K562 (cell line): Measurements from ENCODE around the gene CCR8. TPM values are rescaled to one million over a fixed set of nuclear protein-coding genes. Genes with fewer than 3 reads are reported as not detected.

Source experiments
- ATAC-seq: fragments of 200-7000 bp; cut with Tn5 transposase; 3 replicates; pipeline ENCODE4 v1.9.1; 2020; ENCODE audit warnings: moderate library complexity
- BruUV-seq: library from RNA; stranded (reverse); fragments of 400-500 nt; replicated peaks from 2 replicates; lab custom pipeline; 2021; lab: Mats Ljungman, UMichigan
- CTCF ChIA-PET: fragments of 300-600 bp; formaldehyde crosslinking; extraction: SDS; loops from one replicate; lab custom pipeline; 2021; ENCODE audit warnings: low intra/inter-chr PET ratio; lab: Yijun Ruan, JAX
- POLR2A ChIA-PET: fragments of 300-600, 350-650 bp; sonication (Branson Sonifier 250); formaldehyde crosslinking; extraction: SDS; loops from one replicate; lab custom pipeline; 2021; ENCODE audit warnings: antibody characterized with exemption, inconsistent platforms; lab: Yijun Ruan, JAX
- DNase-seq, 4 experiments: peaks; one replicate each; pipeline versions ENCODE4 v3.0.0 to v3.0.0-alpha.2; 2011 to 2018; ENCODE audit warnings: low spot score in 3 of 4, mixed read lengths in 3 of 4; ENCODE audit errors: extremely low read depth in 1 of 4
- FAIRE-seq: peaks from 2 replicates; lab custom pipeline; 2011; peaks lifted over from hg19 to GRCh38; lab: Jason Lieb, UNC
- H2AFZ ChIP-seq: 2 replicates; pipeline ENCODE4 v1.6.0; 2011; ENCODE audit warnings: low read depth, low read length, control low read depth, inconsistent platforms
- H3K27ac ChIP-seq: fragments of 200-600 bp; 3 replicates; pipeline ENCODE4 v1.8.0; 2011; ENCODE audit warnings: low read depth, mild to moderate bottlenecking, control low read depth, inconsistent platforms, low read length, moderate library complexity, mixed read lengths; ENCODE audit errors: extremely low read depth
- H3K27me3 ChIP-seq, 2 experiments: fragments of 300-600 bp in 1 of 2; 2 replicates in 1 of 2; 3 replicates in 1 of 2; pipeline versions ENCODE4 v1.6.0 to v1.8.0; 2011; ENCODE audit warnings: inconsistent platforms in 2 of 2, low read length in 2 of 2, mild to moderate bottlenecking in 1 of 2, mixed read lengths in 1 of 2, moderate library complexity in 1 of 2; ENCODE audit not compliant: control insufficient read depth in 2 of 2, insufficient read depth in 2 of 2
- H3K36me3 ChIP-seq: fragments of 300-600 bp; 3 replicates; pipeline ENCODE4 v1.8.0; 2011; ENCODE audit warnings: mild to moderate bottlenecking, low read length, inconsistent platforms; ENCODE audit not compliant: control insufficient read depth, insufficient read depth
- H3K4me1 ChIP-seq, 2 experiments: fragments of 200-600 bp in 1 of 2; replicated peaks in 1 of 2; 2 replicates in 1 of 2; 3 replicates in 1 of 2; pipeline versions ENCODE4 v1.5.1 to v1.8.0; 2011; ENCODE audit warnings: inconsistent platforms in 2 of 2, low read length in 2 of 2, mild to moderate bottlenecking in 1 of 2, mixed read lengths in 1 of 2, moderate library complexity in 1 of 2; ENCODE audit not compliant: control insufficient read depth in 2 of 2, insufficient read depth in 2 of 2
- H3K4me2 ChIP-seq: 2 replicates; pipeline ENCODE4 v1.6.1; 2011; ENCODE audit warnings: low read length, control low read depth, inconsistent platforms, mixed read lengths; ENCODE audit not compliant: insufficient read depth
- H3K4me3 ChIP-seq: fragments of 200-600 bp; sonication (generic), shearing (Covaris generic); 2 replicates; pipeline ENCODE4 v1.5.1; 2016; ENCODE audit warnings: control low read depth, inconsistent platforms
- H3K79me2 ChIP-seq: fragments of 200-600 bp; 3 replicates; pipeline ENCODE4 v1.8.0; 2011; ENCODE audit warnings: low read length, inconsistent platforms; ENCODE audit not compliant: control insufficient read depth, insufficient read depth
- H3K9ac ChIP-seq, 2 experiments: 2 replicates each; pipeline versions ENCODE4 v1.6.0 to v1.6.1; 2011; ENCODE audit warnings: low read depth in 2 of 2, low read length in 2 of 2, control low read depth in 1 of 2, inconsistent platforms in 1 of 2, mild to moderate bottlenecking in 1 of 2, mixed read lengths in 1 of 2; ENCODE audit not compliant: insufficient read depth in 1 of 2
- H3K9me1 ChIP-seq: one replicate; pipeline ENCODE4 v1.6.0; 2011; ENCODE audit warnings: inconsistent platforms, mild to moderate bottlenecking, low read length, moderate library complexity; ENCODE audit not compliant: control insufficient read depth, insufficient read depth
- H3K9me3 ChIP-seq: replicated peaks from 2 replicates; pipeline ENCODE4 v1.5.1; 2011; ENCODE audit warnings: low read depth, low read length, inconsistent platforms; ENCODE audit not compliant: control insufficient read depth, insufficient read depth
- H4K20me1 ChIP-seq: replicated peaks from 2 replicates; pipeline ENCODE4 v1.6.1; 2011; ENCODE audit warnings: low read length, inconsistent platforms, mixed read lengths; ENCODE audit not compliant: control insufficient read depth, insufficient read depth
- ARHGAP35 ChIP-seq: fragments of 450-650 bp; IDR thresholded peaks from 2 replicates; pipeline ENCODE4 v1.6.1; 2018; ENCODE audit not compliant: partially characterized antibody
- C11orf30 ChIP-seq: fragments of 450-650 bp; IDR thresholded peaks from 2 replicates; pipeline ENCODE4 v1.6.1; 2016; ENCODE audit warnings: low read depth, mild to moderate bottlenecking
- DMBX1 ChIP-seq: fragments of 250-450 bp; sonication (Bioruptor Pico); IDR thresholded peaks from 2 replicates; pipeline ENCODE4 v1.8.0; 2022; ENCODE audit warnings: inconsistent platforms, mild to moderate bottlenecking, moderate library complexity, borderline replicate concordance
- HDAC6 ChIP-seq: IDR thresholded peaks from 2 replicates; pipeline ENCODE4 v1.6.1; 2012; ENCODE audit warnings: low read depth, mild to moderate bottlenecking, control low read depth, inconsistent platforms, low read length, moderate library complexity
- MIER1 ChIP-seq: fragments of 450-650 bp; IDR thresholded peaks from 2 replicates; pipeline ENCODE4 v1.6.1; 2016; ENCODE audit warnings: antibody characterized with exemption, mild to moderate bottlenecking, low read depth
- PHB2 ChIP-seq: fragments of 450-650 bp; IDR thresholded peaks from 2 replicates; pipeline ENCODE4 v1.6.1; 2017; ENCODE audit warnings: low read depth
- RAD51 ChIP-seq: fragments of 450-650 bp; IDR thresholded peaks from 2 replicates; pipeline ENCODE4 v1.7.1; 2016; ENCODE audit warnings: low read depth, mild to moderate bottlenecking, borderline replicate concordance
- SAFB ChIP-seq: fragments of 200-400 bp; formaldehyde crosslinking; IDR thresholded peaks from 2 replicates; pipeline ENCODE4 v1.6.1; 2017; ENCODE audit warnings: low read depth, low read length, borderline replicate concordance
- SIN3A ChIP-seq, 2 experiments: fragments of 150-350 bp in 1 of 2; IDR thresholded peaks; 2 replicates each; pipeline ENCODE4 v1.6.1; 2011 to 2016; ENCODE audit warnings: borderline replicate concordance in 2 of 2, low read depth in 2 of 2, low read length in 2 of 2, mild to moderate bottlenecking in 2 of 2, moderate library complexity in 2 of 2; ENCODE audit not compliant: control insufficient read depth in 1 of 2
- ZNF253 ChIP-seq: fragments of 250-450 bp; sonication (Bioruptor Pico); conservative IDR thresholded peaks from 2 replicates; pipeline ENCODE4 v1.6.1; 2021; ENCODE audit warnings: mild to moderate bottlenecking
- ZNF707 ChIP-seq: fragments of 250-450 bp; sonication (Bioruptor Pico); conservative IDR thresholded peaks from 2 replicates; pipeline ENCODE4 v1.8.0; 2022; ENCODE audit warnings: inconsistent platforms, mild to moderate bottlenecking, moderate library complexity
- WGBS: fragments of 100-300 bp; shearing (Covaris generic); methylation state at CpG from one replicate; pipeline ENCODE4 v1.1.6; 2016; ENCODE audit warnings: low coverage, mixed read lengths; ENCODE audit not compliant: insufficient coverage; ENCODE audit errors: missing lambda C conversion rate; 5-methylcytosine and 5-hydroxymethylcytosine counted together
- in situ Hi-C: fragments of 300-500 bp; cut with MboI; formaldehyde crosslinking; loops from 4 replicates; pipeline ENCODE4 v1.15.0; 2018; ENCODE audit warnings: inconsistent platforms, mixed read lengths
- intact Hi-C: fragments of 100-400 bp; cut with micrococcal nuclease; formaldehyde crosslinking; loops from 2 replicates; pipeline ENCODE4 v1.14.2; 2022
- polyA plus RNA-seq, 8 experiments: library from polyadenylated mRNA; depleted of rRNA in 4 of 8; stranded (reverse) in 5 of 8; unstranded in 3 of 8; fragments of >200 nt; fragmentation: Nextera tagmentation in 2 of 8; fragmentation: Illumina TruSeq in 1 of 8; extraction: Ambion mirVana in 2 of 8; extraction: Trizol in 1 of 8; gene quantifications; 2 replicates each; pipeline versions ENCODE4 v1.2.1 to v1.2.3, GENCODE V29; 2011 to 2014; ENCODE audit warnings: inconsistent platforms in 1 of 8, missing spikeins in 1 of 8
- total RNA-seq, 7 experiments: library from RNA; depleted of rRNA in 6 of 7; stranded (reverse); fragments of >200 nt in 6 of 7; fragmentation: Illumina TruSeq in 2 of 7; extraction: Trizol in 2 of 7; gene quantifications; 2 replicates each; pipeline versions ENCODE4 v1.2.1 to v1.2.3, GENCODE V29; 2011 to 2021; ENCODE audit warnings: low replicate concordance in 1 of 7
- TF ChIP-seq, protein P1 (sequence below): fragments of 200-600 bp; sonication (generic); IDR thresholded peaks from one replicate; pipeline ENCODE4 v1.6.1; 2012; ENCODE audit warnings: mild to moderate bottlenecking, low read depth, low read length, inconsistent platforms

CCR8 gene
- total and polyA plus RNA-seq, 9 of the 15 experiments (the other 6 are each of a cell fraction or from before 2014, with no cell fraction given): not detected

DNA sequence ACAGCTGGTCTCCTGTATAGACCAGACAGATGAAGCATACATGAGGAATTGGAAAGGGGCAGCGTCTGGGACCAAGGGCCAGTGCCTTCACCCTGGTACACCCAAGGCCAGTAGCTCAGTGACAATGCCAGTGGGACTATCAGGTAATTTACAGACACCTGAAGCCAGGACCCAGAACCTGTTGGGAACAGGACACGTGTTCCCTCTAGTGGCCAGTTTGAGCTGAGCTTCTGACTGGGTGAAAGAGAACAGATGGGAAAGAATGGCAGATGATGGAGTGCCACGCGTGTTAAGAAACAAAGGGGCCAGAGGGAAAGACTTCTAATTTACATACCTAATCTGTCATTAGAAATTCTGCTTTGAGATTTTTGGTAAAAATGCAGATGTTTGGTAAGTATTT is 48.6 kb downstream of the CCR8 start:
- 2% methylated on average over 4 of the region's 4 CpGs for whole genome bisulfite sequencing
- DNase-seq (peak; percentile 59 to 80 (median 66)), FAIRE-seq (peak; percentile 84), ATAC-seq (peak; percentile 88)
- ChIA-PET CTCF (interaction anchor here (0.6 to 2.0 kb wide), 2 partner anchors 188 to 252 kb away, joined by 3 to 10 read pairs; no protein-coding TSS in a partner anchor), POLR2A (interaction anchor here (0.5 to 1.6 kb wide), 7 partner anchors 9 to 870 kb away, joined by 3 to 6 read pairs (median 3); partner anchors contain the start of gene RPSA)
- in situ Hi-C loops (no loop called here), intact Hi-C loops (loop anchor here (1.0 to 5.0 kb wide), 3 partner anchors 86 to 251 kb away; no protein-coding TSS in a partner anchor)
- H3K4me3 ChIP-seq: no peak overlapping the region
- H2AFZ ChIP-seq: no peak overlapping the region
- peaks cover 33 to 38% of the 10 kb centered on the region in 2 experiments for H3K27me3 ChIP-seq
- no peaks in the 10 kb centered on the region for H3K9me1 ChIP-seq
- H3K36me3 ChIP-seq: no peaks in the 10 kb centered on the region
- H3K4me2 ChIP-seq: no peak overlapping the region
- no peaks in the 10 kb centered on the region for H4K20me1 ChIP-seq
- peaks cover 0 to 4% of the 10 kb centered on the region in 2 experiments; a peak in 3 of 5 replicates for H3K4me1 ChIP-seq
- no peak overlapping the region for H3K27ac ChIP-seq
- no peaks in the 10 kb centered on the region for H3K79me2 ChIP-seq
- BruUV-seq: no TSS peak
- H3K9ac ChIP-seq: no peak overlapping the region
- no peaks in the 10 kb centered on the region for H3K9me3 ChIP-seq
- TF ChIP-seq, protein P1, sequence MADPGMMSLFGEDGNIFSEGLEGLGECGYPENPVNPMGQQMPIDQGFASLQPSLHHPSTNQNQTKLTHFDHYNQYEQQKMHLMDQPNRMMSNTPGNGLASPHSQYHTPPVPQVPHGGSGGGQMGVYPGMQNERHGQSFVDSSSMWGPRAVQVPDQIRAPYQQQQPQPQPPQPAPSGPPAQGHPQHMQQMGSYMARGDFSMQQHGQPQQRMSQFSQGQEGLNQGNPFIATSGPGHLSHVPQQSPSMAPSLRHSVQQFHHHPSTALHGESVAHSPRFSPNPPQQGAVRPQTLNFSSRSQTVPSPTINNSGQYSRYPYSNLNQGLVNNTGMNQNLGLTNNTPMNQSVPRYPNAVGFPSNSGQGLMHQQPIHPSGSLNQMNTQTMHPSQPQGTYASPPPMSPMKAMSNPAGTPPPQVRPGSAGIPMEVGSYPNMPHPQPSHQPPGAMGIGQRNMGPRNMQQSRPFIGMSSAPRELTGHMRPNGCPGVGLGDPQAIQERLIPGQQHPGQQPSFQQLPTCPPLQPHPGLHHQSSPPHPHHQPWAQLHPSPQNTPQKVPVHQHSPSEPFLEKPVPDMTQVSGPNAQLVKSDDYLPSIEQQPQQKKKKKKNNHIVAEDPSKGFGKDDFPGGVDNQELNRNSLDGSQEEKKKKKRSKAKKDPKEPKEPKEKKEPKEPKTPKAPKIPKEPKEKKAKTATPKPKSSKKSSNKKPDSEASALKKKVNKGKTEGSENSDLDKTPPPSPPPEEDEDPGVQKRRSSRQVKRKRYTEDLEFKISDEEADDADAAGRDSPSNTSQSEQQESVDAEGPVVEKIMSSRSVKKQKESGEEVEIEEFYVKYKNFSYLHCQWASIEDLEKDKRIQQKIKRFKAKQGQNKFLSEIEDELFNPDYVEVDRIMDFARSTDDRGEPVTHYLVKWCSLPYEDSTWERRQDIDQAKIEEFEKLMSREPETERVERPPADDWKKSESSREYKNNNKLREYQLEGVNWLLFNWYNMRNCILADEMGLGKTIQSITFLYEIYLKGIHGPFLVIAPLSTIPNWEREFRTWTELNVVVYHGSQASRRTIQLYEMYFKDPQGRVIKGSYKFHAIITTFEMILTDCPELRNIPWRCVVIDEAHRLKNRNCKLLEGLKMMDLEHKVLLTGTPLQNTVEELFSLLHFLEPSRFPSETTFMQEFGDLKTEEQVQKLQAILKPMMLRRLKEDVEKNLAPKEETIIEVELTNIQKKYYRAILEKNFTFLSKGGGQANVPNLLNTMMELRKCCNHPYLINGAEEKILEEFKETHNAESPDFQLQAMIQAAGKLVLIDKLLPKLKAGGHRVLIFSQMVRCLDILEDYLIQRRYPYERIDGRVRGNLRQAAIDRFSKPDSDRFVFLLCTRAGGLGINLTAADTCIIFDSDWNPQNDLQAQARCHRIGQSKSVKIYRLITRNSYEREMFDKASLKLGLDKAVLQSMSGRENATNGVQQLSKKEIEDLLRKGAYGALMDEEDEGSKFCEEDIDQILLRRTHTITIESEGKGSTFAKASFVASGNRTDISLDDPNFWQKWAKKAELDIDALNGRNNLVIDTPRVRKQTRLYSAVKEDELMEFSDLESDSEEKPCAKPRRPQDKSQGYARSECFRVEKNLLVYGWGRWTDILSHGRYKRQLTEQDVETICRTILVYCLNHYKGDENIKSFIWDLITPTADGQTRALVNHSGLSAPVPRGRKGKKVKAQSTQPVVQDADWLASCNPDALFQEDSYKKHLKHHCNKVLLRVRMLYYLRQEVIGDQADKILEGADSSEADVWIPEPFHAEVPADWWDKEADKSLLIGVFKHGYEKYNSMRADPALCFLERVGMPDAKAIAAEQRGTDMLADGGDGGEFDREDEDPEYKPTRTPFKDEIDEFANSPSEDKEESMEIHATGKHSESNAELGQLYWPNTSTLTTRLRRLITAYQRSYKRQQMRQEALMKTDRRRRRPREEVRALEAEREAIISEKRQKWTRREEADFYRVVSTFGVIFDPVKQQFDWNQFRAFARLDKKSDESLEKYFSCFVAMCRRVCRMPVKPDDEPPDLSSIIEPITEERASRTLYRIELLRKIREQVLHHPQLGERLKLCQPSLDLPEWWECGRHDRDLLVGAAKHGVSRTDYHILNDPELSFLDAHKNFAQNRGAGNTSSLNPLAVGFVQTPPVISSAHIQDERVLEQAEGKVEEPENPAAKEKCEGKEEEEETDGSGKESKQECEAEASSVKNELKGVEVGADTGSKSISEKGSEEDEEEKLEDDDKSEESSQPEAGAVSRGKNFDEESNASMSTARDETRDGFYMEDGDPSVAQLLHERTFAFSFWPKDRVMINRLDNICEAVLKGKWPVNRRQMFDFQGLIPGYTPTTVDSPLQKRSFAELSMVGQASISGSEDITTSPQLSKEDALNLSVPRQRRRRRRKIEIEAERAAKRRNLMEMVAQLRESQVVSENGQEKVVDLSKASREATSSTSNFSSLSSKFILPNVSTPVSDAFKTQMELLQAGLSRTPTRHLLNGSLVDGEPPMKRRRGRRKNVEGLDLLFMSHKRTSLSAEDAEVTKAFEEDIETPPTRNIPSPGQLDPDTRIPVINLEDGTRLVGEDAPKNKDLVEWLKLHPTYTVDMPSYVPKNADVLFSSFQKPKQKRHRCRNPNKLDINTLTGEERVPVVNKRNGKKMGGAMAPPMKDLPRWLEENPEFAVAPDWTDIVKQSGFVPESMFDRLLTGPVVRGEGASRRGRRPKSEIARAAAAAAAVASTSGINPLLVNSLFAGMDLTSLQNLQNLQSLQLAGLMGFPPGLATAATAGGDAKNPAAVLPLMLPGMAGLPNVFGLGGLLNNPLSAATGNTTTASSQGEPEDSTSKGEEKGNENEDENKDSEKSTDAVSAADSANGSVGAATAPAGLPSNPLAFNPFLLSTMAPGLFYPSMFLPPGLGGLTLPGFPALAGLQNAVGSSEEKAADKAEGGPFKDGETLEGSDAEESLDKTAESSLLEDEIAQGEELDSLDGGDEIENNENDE: no peak
- TF ChIP-seq HDAC6: no peak
- TF ChIP-seq SAFB: no peak
- TF ChIP-seq SIN3A (IDR thresholded peaks at IDR 0.05; ENCODE audit: borderline replicate concordance in 2 of 2, control insufficient read depth in 1 of 2, low read depth in 2 of 2, low read length in 2 of 2): no peak
- TF ChIP-seq MIER1: no peak
- TF ChIP-seq PHB2: no peak
- no peak for TF ChIP-seq C11orf30
- TF ChIP-seq ARHGAP35: no peak
- 0 out of 2 replicates have a peak, but pooled peaks have one; percentile 12 for TF ChIP-seq RAD51
- no peak for TF ChIP-seq ZNF253
- no peak for TF ChIP-seq DMBX1 (CRISPR knock-in tag)
- no peak for TF ChIP-seq ZNF707
